GM23338 (cell line): ENCODE measurements around the gene LCP2. TPM values are rescaled to one million over a fixed set of nuclear protein-coding genes. Genes with fewer than 3 reads are reported as not detected.
"Not testable (repeated sequence)": the region's sequence is repeated elsewhere in the genome, so short reads cannot be mapped to it uniquely, and the experiment has no call there.

Experiments
- ATAC-seq: fragments of 200-7000 bp; cut with Tn5 transposase; 3 replicates; pipeline ENCODE4 v1.9.1; 2020
- DNase-seq: peaks from one replicate; pipeline ENCODE4 v3.0.0-alpha.2; 2015; ENCODE audit warnings: low spot score
- H2AFZ ChIP-seq: fragments of 200-600 bp; sonication (generic); 2 replicates; pipeline ENCODE4 v1.8.0; 2016; ENCODE audit warnings: antibody characterized with exemption, mild to moderate bottlenecking, moderate library complexity
- H3F3A ChIP-seq: fragments of 200-600 bp; sonication (generic); replicated peaks from 2 replicates; pipeline ENCODE4 v1.8.0; 2017; ENCODE audit warnings: antibody characterized with exemption, mixed run types, low read depth
- H3K27ac ChIP-seq: fragments of 200-600 bp; sonication (generic); 2 replicates; pipeline ENCODE4 v1.6.1; 2016; ENCODE audit warnings: low read depth
- H3K27me3 ChIP-seq: fragments of 200-600 bp; sonication (generic); 2 replicates; pipeline ENCODE4 v1.8.0; 2016; ENCODE audit warnings: mild to moderate bottlenecking, mixed run types, moderate library complexity; ENCODE audit not compliant: insufficient read depth
- H3K36me3 ChIP-seq: fragments of 200-600 bp; sonication (generic); 2 replicates; pipeline ENCODE4 v1.8.0; 2016; ENCODE audit warnings: mild to moderate bottlenecking; ENCODE audit not compliant: insufficient read depth
- H3K4me1 ChIP-seq: fragments of 200-600 bp; sonication (generic); 2 replicates; pipeline ENCODE4 v1.8.0; 2016; ENCODE audit warnings: mild to moderate bottlenecking, moderate library complexity; ENCODE audit not compliant: insufficient read depth
- H3K4me2 ChIP-seq: fragments of 200-600 bp; sonication (generic); 2 replicates; pipeline ENCODE4 v1.7.1; 2017; ENCODE audit warnings: mixed run types
- H3K4me3 ChIP-seq: fragments of 200-600 bp; sonication (generic); 2 replicates; pipeline ENCODE4 v1.6.1; 2016; ENCODE audit warnings: mixed run types
- H3K79me2 ChIP-seq: fragments of 200-600 bp; sonication (generic); replicated peaks from 2 replicates; pipeline ENCODE4 v1.8.0; 2017; ENCODE audit warnings: mild to moderate bottlenecking; ENCODE audit not compliant: insufficient read depth
- H3K9me2 ChIP-seq: fragments of 200-600 bp; sonication (generic); 2 replicates; pipeline ENCODE4 v1.8.0; 2017; ENCODE audit not compliant: insufficient read depth
- H4K20me1 ChIP-seq: fragments of 200-600 bp; sonication (generic); replicated peaks from 2 replicates; pipeline ENCODE4 v1.8.0; 2017; ENCODE audit warnings: mild to moderate bottlenecking; ENCODE audit not compliant: insufficient read depth
- H3K27ac Mint-ChIP-seq: 2 replicates; pipeline ENCODE4 v1.8.0; 2020; ENCODE audit warnings: inconsistent platforms, mild to moderate bottlenecking, moderate library complexity, mixed read lengths
- H3K27me3 Mint-ChIP-seq: 3 replicates; pipeline ENCODE4 v1.8.0; 2022; ENCODE audit warnings: low read depth, mild to moderate bottlenecking, moderate library complexity, mixed read lengths, inconsistent platforms; ENCODE audit not compliant: insufficient read depth, poor library complexity
- H3K36me3 Mint-ChIP-seq: 3 replicates; pipeline ENCODE4 v1.8.0; 2021; ENCODE audit warnings: low read depth, mild to moderate bottlenecking, inconsistent platforms, moderate library complexity, mixed read lengths
- H3K4me1 Mint-ChIP-seq: 3 replicates; pipeline ENCODE4 v1.8.0; 2020; ENCODE audit warnings: mild to moderate bottlenecking, inconsistent platforms, mixed read lengths
- H3K4me3 Mint-ChIP-seq: 3 replicates; pipeline ENCODE4 v1.8.0; 2021; ENCODE audit warnings: moderate library complexity, mild to moderate bottlenecking, inconsistent platforms, mixed read lengths
- H3K9me3 Mint-ChIP-seq: 3 replicates; pipeline ENCODE4 v1.8.0; 2020; ENCODE audit warnings: moderate library complexity, mild to moderate bottlenecking, inconsistent platforms, mixed read lengths
- EZH2 ChIP-seq: fragments of 200-600 bp; sonication (generic); IDR thresholded peaks from one replicate; pipeline ENCODE4 v1.8.0; 2017; ENCODE audit warnings: antibody characterized with exemption, mild to moderate bottlenecking, low read depth; ENCODE audit not compliant: unreplicated experiment
- POLR2AphosphoS5 ChIP-seq: IDR thresholded peaks from 2 replicates; pipeline ENCODE4 v1.6.1; 2016; ENCODE audit warnings: antibody characterized with exemption, low read depth
- STAT1 ChIP-seq: IDR thresholded peaks from one replicate; pipeline ENCODE4 v1.6.1; 2016; ENCODE audit warnings: antibody characterized with exemption; ENCODE audit not compliant: unreplicated experiment
- ZNF114 ChIP-seq: fragments of 250-450 bp; sonication (Bioruptor Pico); IDR thresholded peaks from 2 replicates; pipeline ENCODE4 v1.5.0; 2020; ENCODE audit warnings: mild to moderate bottlenecking, moderate library complexity
- polyA plus RNA-seq: library from polyadenylated mRNA; unstranded; fragments of >200 nt; fragmentation: Nextera tagmentation; extraction: Ambion mirVana; gene quantifications from 2 replicates; pipeline ENCODE4 v1.2.1, GENCODE V29; 2016
- total RNA-seq: library from RNA; depleted of rRNA; stranded (reverse); fragments of >200 nt; shearing (Covaris generic); gene quantifications from 2 replicates; pipeline ENCODE4 v1.2.3, GENCODE V29; 2014
- TF ChIP-seq, protein P1 (sequence below): IDR thresholded peaks from one replicate; pipeline ENCODE4 v1.6.1; 2018; ENCODE audit warnings: antibody characterized with exemption; ENCODE audit not compliant: unreplicated experiment

Gene LCP2
- total and polyA plus RNA-seq, 2 experiments from 2014 or later: 0.26 to 0.38 TPM

DNA sequence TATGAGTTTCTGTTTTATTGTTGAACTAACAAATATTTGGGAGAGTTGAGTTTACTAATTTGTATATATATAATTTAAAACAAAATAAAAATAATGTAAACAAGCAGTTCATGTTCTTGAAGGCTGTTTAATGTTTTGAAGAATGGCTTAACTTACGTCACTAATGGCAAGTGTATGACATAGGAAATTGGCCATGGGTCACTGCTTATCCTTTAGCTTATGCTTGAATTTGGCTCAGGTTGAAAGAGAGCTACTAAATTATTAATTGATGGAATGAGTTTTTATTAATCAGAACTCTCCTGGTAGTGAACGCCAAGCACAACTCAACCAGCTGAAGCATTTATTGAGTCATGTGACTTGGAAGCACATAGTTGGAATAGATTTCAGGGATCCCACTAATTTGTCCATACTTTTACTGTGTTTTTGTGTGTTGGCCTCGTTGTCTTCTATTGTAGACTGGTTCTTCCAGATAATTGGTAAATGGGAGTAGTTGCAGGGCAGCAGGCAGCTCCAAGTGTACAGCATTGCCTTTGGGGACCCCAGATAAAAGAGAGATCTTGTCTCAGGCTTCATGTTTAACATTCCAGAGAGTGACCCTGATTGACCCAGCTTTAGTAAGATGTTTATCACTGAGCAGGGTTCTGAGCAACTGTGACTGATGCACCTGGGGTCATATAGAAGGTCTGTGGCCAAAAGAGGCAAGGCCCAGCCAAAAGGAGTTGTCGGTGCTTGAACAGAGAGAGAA, 51.3 kb downstream of the LCP2 start:
- Histone ChIP-seq H3K27ac (no peak overlapping the region), H3K4me1 (peaks cover 13% of the 10 kb centered on the region), H4K20me1 (no peaks in the 10 kb centered on the region), H3F3A (no peaks in the 10 kb centered on the region), H3K27me3 (no peaks in the 10 kb centered on the region), H3K4me3 (no peak overlapping the region), H3K9me2 (peaks cover 9% of the 10 kb centered on the region; the same call in 1 of the 2 replicates), H2AFZ (no peak overlapping the region), H3K79me2 (no peaks in the 10 kb centered on the region), H3K36me3 (no peaks in the 10 kb centered on the region), H3K4me2 (no peak overlapping the region)
- Mint-ChIP-seq H3K4me1 (peaks cover 22% of the 10 kb centered on the region), H3K4me3 (no peak overlapping the region), H3K27me3 (peaks cover 4% of the 10 kb centered on the region), H3K9me3 (peaks cover 14% of the 10 kb centered on the region; the same call in 2 of the 3 replicates), H3K36me3 (peaks cover 12% of the 10 kb centered on the region; the same call in 2 of the 3 replicates), H3K27ac (no peak overlapping the region)
- ATAC-seq (no peak), DNase-seq (no peak)
- TF ChIP-seq POLR2AphosphoS5 (no peak), EZH2 (no peak), STAT1 (no peak), ZNF114 (CRISPR knock-in tag) (no peak)
- TF ChIP-seq, protein P1, sequence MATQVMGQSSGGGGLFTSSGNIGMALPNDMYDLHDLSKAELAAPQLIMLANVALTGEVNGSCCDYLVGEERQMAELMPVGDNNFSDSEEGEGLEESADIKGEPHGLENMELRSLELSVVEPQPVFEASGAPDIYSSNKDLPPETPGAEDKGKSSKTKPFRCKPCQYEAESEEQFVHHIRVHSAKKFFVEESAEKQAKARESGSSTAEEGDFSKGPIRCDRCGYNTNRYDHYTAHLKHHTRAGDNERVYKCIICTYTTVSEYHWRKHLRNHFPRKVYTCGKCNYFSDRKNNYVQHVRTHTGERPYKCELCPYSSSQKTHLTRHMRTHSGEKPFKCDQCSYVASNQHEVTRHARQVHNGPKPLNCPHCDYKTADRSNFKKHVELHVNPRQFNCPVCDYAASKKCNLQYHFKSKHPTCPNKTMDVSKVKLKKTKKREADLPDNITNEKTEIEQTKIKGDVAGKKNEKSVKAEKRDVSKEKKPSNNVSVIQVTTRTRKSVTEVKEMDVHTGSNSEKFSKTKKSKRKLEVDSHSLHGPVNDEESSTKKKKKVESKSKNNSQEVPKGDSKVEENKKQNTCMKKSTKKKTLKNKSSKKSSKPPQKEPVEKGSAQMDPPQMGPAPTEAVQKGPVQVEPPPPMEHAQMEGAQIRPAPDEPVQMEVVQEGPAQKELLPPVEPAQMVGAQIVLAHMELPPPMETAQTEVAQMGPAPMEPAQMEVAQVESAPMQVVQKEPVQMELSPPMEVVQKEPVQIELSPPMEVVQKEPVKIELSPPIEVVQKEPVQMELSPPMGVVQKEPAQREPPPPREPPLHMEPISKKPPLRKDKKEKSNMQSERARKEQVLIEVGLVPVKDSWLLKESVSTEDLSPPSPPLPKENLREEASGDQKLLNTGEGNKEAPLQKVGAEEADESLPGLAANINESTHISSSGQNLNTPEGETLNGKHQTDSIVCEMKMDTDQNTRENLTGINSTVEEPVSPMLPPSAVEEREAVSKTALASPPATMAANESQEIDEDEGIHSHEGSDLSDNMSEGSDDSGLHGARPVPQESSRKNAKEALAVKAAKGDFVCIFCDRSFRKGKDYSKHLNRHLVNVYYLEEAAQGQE: no peak

DNA sequence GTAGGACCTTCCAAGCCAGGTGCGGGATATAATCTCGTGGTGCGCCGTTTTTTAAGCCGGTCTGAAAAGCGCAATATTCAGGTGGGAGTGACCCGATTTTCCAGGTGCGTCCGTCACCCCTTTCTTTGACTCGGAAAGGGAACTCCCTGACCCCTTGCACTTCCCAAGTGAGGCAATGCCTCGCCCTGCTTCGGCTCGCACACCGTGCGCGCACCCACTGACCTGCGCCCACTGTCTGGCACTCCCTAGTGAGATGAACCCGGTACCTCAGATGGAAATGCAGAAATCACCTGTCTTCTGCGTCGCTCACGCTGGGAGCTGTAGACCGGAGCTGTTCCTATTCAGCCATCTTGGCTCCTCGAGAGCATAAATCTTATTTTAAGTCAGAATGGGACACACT, 52.1 kb downstream of the LCP2 start:
- peaks cover 14% of the 10 kb centered on the region; the same call in 2 of the 3 replicates for H3K9me3 Mint-ChIP-seq
- not testable (repeated sequence) for H3K27ac ChIP-seq, H3K27ac Mint-ChIP-seq, DNase-seq, H3K27me3 Mint-ChIP-seq, H3K79me2 ChIP-seq, H2AFZ ChIP-seq, H4K20me1 ChIP-seq, H3K9me2 ChIP-seq, H3K4me1 ChIP-seq, ATAC-seq, H3K4me3 ChIP-seq, H3K36me3 ChIP-seq, H3K27me3 ChIP-seq, H3K4me2 ChIP-seq, H3F3A ChIP-seq
- H3K4me1 Mint-ChIP-seq: peaks cover 14% of the 10 kb centered on the region
- H3K36me3 Mint-ChIP-seq: peaks cover 12% of the 10 kb centered on the region; the same call in 2 of the 3 replicates
- 0 out of 3 replicates have a peak overlapping the region, but pooled peaks have one; percentile 16 for H3K4me3 Mint-ChIP-seq
